ENCODE measurements around the gene CDON.

The CDON gene

GRCh38 chr11:125968354-125968753, 94.3 kb downstream of the CDON start:
- peaks cover 14% of the 10 kb centered on the region for H3K4me1 ChIP-seq (ENCODE audit: insufficient read depth, low read length, poor library complexity, severe bottlenecking)
- H3K4me2 ChIP-seq (ENCODE audit: low read depth, low read length, poor library complexity, severe bottlenecking), result peak overlapping the region; percentile 55
- peak overlapping the region; percentile 64; the same call in 1 of the 2 replicates for H2AFZ ChIP-seq (ENCODE audit: low read length)
- no peaks in the 10 kb centered on the region for H3K9me2 ChIP-seq (replicated peaks; ENCODE audit: low read depth, low read length)
- no peaks in the 10 kb centered on the region for H3K9me3 ChIP-seq (ENCODE audit: insufficient read depth, low read depth, low read length)
- no peak overlapping the region for H3K9ac ChIP-seq (ENCODE audit: low read depth, low read length, poor library complexity, severe bottlenecking)
- no peaks in the 10 kb centered on the region for H3K79me2 ChIP-seq (ENCODE audit: insufficient read depth, low read length)
- TF ChIP-seq EZH2phosphoT487 (IDR thresholded peaks at IDR 0.05; ENCODE audit: borderline replicate concordance) (no peak), CTCF (conservative IDR thresholded peaks at IDR 0.05; ENCODE audit: low read length) (no peak)
- no peaks in the 10 kb centered on the region for H3F3A ChIP-seq (ENCODE audit: low read depth)
- no peaks in the 10 kb centered on the region for H3K27me3 ChIP-seq (ENCODE audit: insufficient read depth, low read length, poor library complexity, severe bottlenecking)
- no peaks in the 10 kb centered on the region for H4K20me1 ChIP-seq (ENCODE audit: insufficient read depth, low read length, poor library complexity, severe bottlenecking)
- peak overlapping the region; percentile 14 for H3K4me3 ChIP-seq (ENCODE audit: low read length, poor library complexity, severe bottlenecking)
- no peaks in the 10 kb centered on the region for H3K36me3 ChIP-seq (ENCODE audit: insufficient read depth, low read length)

DNA sequence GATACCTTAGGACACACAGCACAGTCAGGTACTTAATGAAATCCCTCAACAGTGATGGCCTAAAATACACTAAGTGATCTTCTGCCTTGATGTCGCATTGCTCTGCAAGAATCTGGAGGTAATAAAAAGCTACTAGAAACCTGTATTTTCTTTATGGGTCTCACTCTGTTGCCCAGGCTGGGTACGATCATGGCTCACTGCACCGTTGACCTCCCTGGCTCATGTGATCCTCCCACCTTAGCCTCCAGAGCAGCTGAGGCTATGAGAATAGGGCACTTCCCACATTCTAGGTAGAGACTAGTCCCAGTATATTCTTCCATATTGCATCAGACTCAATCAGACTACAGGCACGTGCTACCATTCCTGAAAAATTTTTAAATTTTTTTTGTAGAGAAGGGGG, 95.2 kb downstream of the CDON start:
- Histone ChIP-seq H3K27me3 (ENCODE audit: insufficient read depth, low read length, poor library complexity, severe bottlenecking) (no peaks in the 10 kb centered on the region), H3K9ac (ENCODE audit: low read depth, low read length, poor library complexity, severe bottlenecking) (no peak overlapping the region), H3F3A (ENCODE audit: low read depth) (no peaks in the 10 kb centered on the region), H3K79me2 (ENCODE audit: insufficient read depth, low read length) (no peaks in the 10 kb centered on the region), H3K4me1 (ENCODE audit: insufficient read depth, low read length, poor library complexity, severe bottlenecking) (peaks cover 14% of the 10 kb centered on the region), H3K9me2 (replicated peaks; ENCODE audit: low read depth, low read length) (no peaks in the 10 kb centered on the region), H2AFZ (ENCODE audit: low read length) (no peak overlapping the region), H3K9me3 (ENCODE audit: insufficient read depth, low read depth, low read length) (no peaks in the 10 kb centered on the region; the same call in 1 of the 2 replicates), H3K4me2 (ENCODE audit: low read depth, low read length, poor library complexity, severe bottlenecking) (no peak overlapping the region), H3K4me3 (ENCODE audit: low read length, poor library complexity, severe bottlenecking) (no peak overlapping the region), H3K36me3 (ENCODE audit: insufficient read depth, low read length) (no peaks in the 10 kb centered on the region), H4K20me1 (ENCODE audit: insufficient read depth, low read length, poor library complexity, severe bottlenecking) (no peaks in the 10 kb centered on the region)
- TF ChIP-seq EZH2phosphoT487 (IDR thresholded peaks at IDR 0.05; ENCODE audit: borderline replicate concordance) (no peak), CTCF (conservative IDR thresholded peaks at IDR 0.05; ENCODE audit: low read length) (no peak)

GRCh38 chr11:125960771-125961170, 101.9 kb downstream of the CDON start:
- Histone ChIP-seq H3K9me2 (replicated peaks; ENCODE audit: low read depth, low read length) (no peaks in the 10 kb centered on the region), H3K9me3 (ENCODE audit: insufficient read depth, low read depth, low read length) (no peaks in the 10 kb centered on the region; the same call in 1 of the 2 replicates), H3K4me2 (ENCODE audit: low read depth, low read length, poor library complexity, severe bottlenecking) (no peak overlapping the region), H3K9ac (ENCODE audit: low read depth, low read length, poor library complexity, severe bottlenecking) (no peak overlapping the region), H3K4me1 (ENCODE audit: insufficient read depth, low read length, poor library complexity, severe bottlenecking) (no peaks in the 10 kb centered on the region), H2AFZ (ENCODE audit: low read length) (no peak overlapping the region), H3K4me3 (ENCODE audit: low read length, poor library complexity, severe bottlenecking) (no peak overlapping the region), H3K27me3 (ENCODE audit: insufficient read depth, low read length, poor library complexity, severe bottlenecking) (no peaks in the 10 kb centered on the region), H3K36me3 (ENCODE audit: insufficient read depth, low read length) (no peaks in the 10 kb centered on the region), H3F3A (ENCODE audit: low read depth) (no peaks in the 10 kb centered on the region), H4K20me1 (ENCODE audit: insufficient read depth, low read length, poor library complexity, severe bottlenecking) (no peaks in the 10 kb centered on the region), H3K79me2 (ENCODE audit: insufficient read depth, low read length) (no peaks in the 10 kb centered on the region)
- TF ChIP-seq EZH2phosphoT487 (IDR thresholded peaks at IDR 0.05; ENCODE audit: borderline replicate concordance), result no peak
- no peak for TF ChIP-seq CTCF (conservative IDR thresholded peaks at IDR 0.05; ENCODE audit: low read length)
